Measurements from ENCODE around the gene INTS15.

DNA sequence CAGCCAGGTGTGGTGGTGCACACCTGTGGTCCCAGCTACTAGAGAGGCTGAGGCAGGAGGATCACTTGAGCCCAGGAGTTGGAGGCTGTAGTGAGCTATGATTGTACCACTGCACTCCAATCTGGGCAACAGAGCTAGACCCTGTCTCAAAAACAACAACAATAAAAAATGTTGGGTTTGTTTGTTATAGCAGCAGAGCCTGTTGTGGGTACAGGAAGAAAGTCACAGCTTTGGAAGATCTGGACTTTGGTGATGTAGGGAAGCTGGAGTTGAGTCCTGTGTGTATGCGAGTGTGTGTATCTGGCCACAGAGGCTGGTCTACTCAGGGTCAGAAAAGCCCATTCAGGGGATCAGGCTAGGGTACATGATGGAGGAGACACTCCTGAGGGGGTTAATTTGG is 42.4 kb upstream of the INTS15 start:
- TF ChIP-seq, protein P1, sequence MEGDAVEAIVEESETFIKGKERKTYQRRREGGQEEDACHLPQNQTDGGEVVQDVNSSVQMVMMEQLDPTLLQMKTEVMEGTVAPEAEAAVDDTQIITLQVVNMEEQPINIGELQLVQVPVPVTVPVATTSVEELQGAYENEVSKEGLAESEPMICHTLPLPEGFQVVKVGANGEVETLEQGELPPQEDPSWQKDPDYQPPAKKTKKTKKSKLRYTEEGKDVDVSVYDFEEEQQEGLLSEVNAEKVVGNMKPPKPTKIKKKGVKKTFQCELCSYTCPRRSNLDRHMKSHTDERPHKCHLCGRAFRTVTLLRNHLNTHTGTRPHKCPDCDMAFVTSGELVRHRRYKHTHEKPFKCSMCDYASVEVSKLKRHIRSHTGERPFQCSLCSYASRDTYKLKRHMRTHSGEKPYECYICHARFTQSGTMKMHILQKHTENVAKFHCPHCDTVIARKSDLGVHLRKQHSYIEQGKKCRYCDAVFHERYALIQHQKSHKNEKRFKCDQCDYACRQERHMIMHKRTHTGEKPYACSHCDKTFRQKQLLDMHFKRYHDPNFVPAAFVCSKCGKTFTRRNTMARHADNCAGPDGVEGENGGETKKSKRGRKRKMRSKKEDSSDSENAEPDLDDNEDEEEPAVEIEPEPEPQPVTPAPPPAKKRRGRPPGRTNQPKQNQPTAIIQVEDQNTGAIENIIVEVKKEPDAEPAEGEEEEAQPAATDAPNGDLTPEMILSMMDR (IDR thresholded peaks at IDR 0.05): no peak
- no peak for TF ChIP-seq POLR2A (IDR thresholded peaks at IDR 0.05)

Data from heart left ventricle (tissue), 13 donors.